Measurements from ENCODE around the gene HOXC9.
A peak's percentile ranks its signal among the peaks of the same experiment; 100 is the strongest.

The HOXC9 gene

GRCh38 chr12:53976823-53977595, 23.0 kb upstream of the HOXC9 start:
- no peak for DNase-seq

GRCh38 chr12:53977596-53978445, 22.1 kb upstream of the HOXC9 start:
- DNase-seq, result no peak

GRCh38 chr12:53978477-53979356, 21.2 kb upstream of the HOXC9 start:
- no peak for DNase-seq

- DNase-seq, result no peak
Measured at GRCh38 chr12:53980104-53980801, 19.7 kb upstream of the HOXC9 start.

GRCh38 chr12:53980802-53981496, 19.0 kb upstream of the HOXC9 start:
- DNase-seq, result no peak

GRCh38 chr12:53981634-53982565, 18.1 kb upstream of the HOXC9 start:
- DNase-seq, result no peak

- no peak for DNase-seq
Measured at GRCh38 chr12:53982648-53983567, 17.1 kb upstream of the HOXC9 start.

- DNase-seq, result no peak
Measured at GRCh38 chr12:53983568-53983949, 16.4 kb upstream of the HOXC9 start.

- DNase-seq, result no peak
Measured at GRCh38 chr12:53983950-53984572, 15.9 kb upstream of the HOXC9 start.

- DNase-seq, result peak; percentile 99
Measured at GRCh38 chr12:53984901-53985691, 14.9 kb upstream of the HOXC9 start, which contains the start of gene HOXC10. Gene HOXC10 (plus strand): TSS chr12:53985146. CDS start chr12:53985260, 114 bp downstream.

GRCh38 chr12:53985692-53985993, 14.3 kb upstream of the HOXC9 start:
- no peak for DNase-seq

- DNase-seq, result peak; percentile 80
Measured at GRCh38 chr12:53985994-53986685, 13.8 kb upstream of the HOXC9 start.

- no peak for DNase-seq
Measured at GRCh38 chr12:53986686-53987483, 13.1 kb upstream of the HOXC9 start.

- no peak for DNase-seq
Measured at GRCh38 chr12:53987787-53988230, 12.2 kb upstream of the HOXC9 start.

GRCh38 chr12:53988541-53989226, 11.3 kb upstream of the HOXC9 start:
- no peak for DNase-seq
